Neural cell (in vitro differentiated cells): ENCODE measurements around the gene SEPTIN8. TPM values are rescaled to one million over a fixed set of nuclear protein-coding genes. Genes with fewer than 3 reads are reported as not detected.

Source experiments
- H2AFZ ChIP-seq: fragments of 200-600, 300-800 bp; sonication (generic), shearing (Covaris generic); 2 replicates; pipeline ENCODE4 v1.6.0; 2014; ENCODE audit warnings: low read depth, mild to moderate bottlenecking, antibody characterized with exemption, low read length, moderate library complexity
- H3F3A ChIP-seq: fragments of 200-600 bp; shearing (Covaris generic); 2 replicates; pipeline ENCODE4 v1.6.1; 2016; ENCODE audit warnings: mild to moderate bottlenecking, moderate library complexity, mixed read lengths, antibody characterized with exemption, low read length; ENCODE audit not compliant: insufficient read depth, poor library complexity, severe bottlenecking
- H3K27ac ChIP-seq: fragments of 200-600, 300-800 bp; sonication (generic), shearing (Covaris generic); 2 replicates; pipeline ENCODE4 v1.5.1; 2014; ENCODE audit warnings: mild to moderate bottlenecking, low read length, moderate library complexity
- H3K27me3 ChIP-seq: fragments of 300-800, 200-600 bp; sonication (generic), shearing (Covaris generic); 2 replicates; pipeline ENCODE4 v1.6.0; 2014; ENCODE audit warnings: mild to moderate bottlenecking, low read depth, low read length, moderate library complexity; ENCODE audit not compliant: insufficient read depth
- H3K36me3 ChIP-seq: fragments of 300-800, 200-600 bp; sonication (generic), shearing (Covaris generic); 2 replicates; pipeline ENCODE4 v1.5.1; 2014; ENCODE audit warnings: mild to moderate bottlenecking, antibody characterized with exemption, low read length, moderate library complexity; ENCODE audit not compliant: insufficient read depth
- H3K4me2 ChIP-seq: fragments of 300-800, 200-600 bp; sonication (generic), shearing (Covaris generic); 2 replicates; pipeline ENCODE4 v1.6.0; 2014; ENCODE audit warnings: mild to moderate bottlenecking, low read length
- H3K4me3 ChIP-seq: fragments of 300-800, 200-600 bp; sonication (generic), shearing (Covaris generic); 2 replicates; pipeline ENCODE4 v1.5.1; 2014; ENCODE audit warnings: mild to moderate bottlenecking, low read length, moderate library complexity
- H3K79me2 ChIP-seq: fragments of 200-600 bp; shearing (Covaris generic); replicated peaks from 2 replicates; pipeline ENCODE4 v1.6.0; 2014; ENCODE audit warnings: mild to moderate bottlenecking, low read length, moderate library complexity; ENCODE audit not compliant: insufficient read depth
- H3K9ac ChIP-seq: fragments of 300-800, 200-600 bp; sonication (generic), shearing (Covaris generic); 2 replicates; pipeline ENCODE4 v1.6.1; 2016; ENCODE audit warnings: mild to moderate bottlenecking, low read length, mixed read lengths
- H3K9me2 ChIP-seq: fragments of 200-600 bp; shearing (Covaris generic); 2 replicates; pipeline ENCODE4 v1.6.1; 2016; ENCODE audit warnings: mild to moderate bottlenecking, low read length, mixed read lengths; ENCODE audit not compliant: insufficient read depth
- H3K9me3 ChIP-seq: fragments of 200-600, 300-800 bp; sonication (generic), shearing (Covaris generic); 2 replicates; pipeline ENCODE4 v1.6.1; 2016; ENCODE audit warnings: mild to moderate bottlenecking, mixed run types, low read length, moderate library complexity, mixed read lengths
- H4K20me1 ChIP-seq: fragments of 200-600 bp; shearing (Covaris generic); 2 replicates; pipeline ENCODE4 v1.6.1; 2016; ENCODE audit warnings: mild to moderate bottlenecking, mixed run types; ENCODE audit not compliant: insufficient read depth
- EP300 ChIP-seq: fragments of 450-650 bp; conservative IDR thresholded peaks from 2 replicates; pipeline ENCODE4 v1.6.1; 2014; ENCODE audit warnings: antibody characterized with exemption, mild to moderate bottlenecking, moderate library complexity; ENCODE audit not compliant: poor library complexity, severe bottlenecking
- EZH2 ChIP-seq: fragments of 200-600, 300-800 bp; shearing (Covaris generic), sonication (generic); IDR thresholded peaks from 2 replicates; pipeline ENCODE4 v1.6.1; 2014; ENCODE audit warnings: antibody characterized with exemption, low read length, borderline replicate concordance, mild to moderate bottlenecking; ENCODE audit not compliant: insufficient read depth, poor library complexity, severe bottlenecking
- MXI1 ChIP-seq: fragments of 450-650 bp; conservative IDR thresholded peaks from 2 replicates; pipeline ENCODE4 v1.6.1; 2014; ENCODE audit warnings: antibody characterized with exemption, mild to moderate bottlenecking; ENCODE audit not compliant: poor library complexity, severe bottlenecking
- POLR2AphosphoS5 ChIP-seq: IDR thresholded peaks from 2 replicates; pipeline ENCODE4 v1.6.1; 2012
- RAD21 ChIP-seq: fragments of 450-650 bp; conservative IDR thresholded peaks from 2 replicates; pipeline ENCODE4 v1.6.1; 2014; ENCODE audit warnings: antibody characterized with exemption, mild to moderate bottlenecking, moderate library complexity
- SMC3 ChIP-seq: fragments of 450-650 bp; conservative IDR thresholded peaks from 2 replicates; pipeline ENCODE4 v1.6.1; 2014; ENCODE audit warnings: antibody characterized with exemption, mild to moderate bottlenecking, moderate library complexity; ENCODE audit not compliant: poor library complexity
- TAF1 ChIP-seq: IDR thresholded peaks from 2 replicates; pipeline ENCODE4 v1.6.1; 2012; ENCODE audit warnings: low read depth
- polyA plus RNA-seq: library from polyadenylated mRNA; depleted of rRNA; stranded (reverse); fragments of >200 nt; gene quantifications from 2 replicates; pipeline ENCODE4 v1.2.3, GENCODE V29; 2014
- TF ChIP-seq, protein P1 (sequence below): IDR thresholded peaks from 2 replicates; pipeline ENCODE4 v1.6.1; 2012; ENCODE audit warnings: borderline replicate concordance
- TF ChIP-seq, protein P2 (sequence below): fragments of 450-650 bp; IDR thresholded peaks from 2 replicates; pipeline ENCODE4 v1.5.1; 2014; ENCODE audit warnings: antibody characterized with exemption, mild to moderate bottlenecking, moderate library complexity; ENCODE audit not compliant: poor library complexity, severe bottlenecking

SEPTIN8 gene
- polyA plus RNA-seq, 1 donor from 2014 or later, result 37.7 TPM

DNA sequence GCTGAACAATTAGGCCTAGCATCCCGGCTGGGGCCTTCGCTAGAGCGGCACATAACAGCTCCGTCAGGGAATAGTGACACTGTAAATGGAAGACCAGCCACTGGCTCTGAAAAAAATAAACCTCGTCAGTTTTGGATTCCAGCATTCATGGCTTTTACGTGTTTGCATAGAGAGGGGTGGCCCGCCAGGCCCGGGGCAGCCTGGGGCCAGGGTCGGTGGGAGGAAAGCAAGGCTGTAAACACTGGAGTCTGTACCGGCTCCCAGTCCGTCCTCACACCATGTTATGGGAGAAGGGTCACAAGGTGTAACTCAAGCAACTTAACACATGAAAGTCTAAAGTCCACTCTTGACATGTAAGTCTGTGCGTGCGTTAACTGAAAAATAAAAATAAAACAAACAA, 18.6 kb downstream of the SEPTIN8 start:
- Histone ChIP-seq H3K27ac (no peak overlapping the region), H3K9me2 (no peaks in the 10 kb centered on the region), H3K4me2 (no peak overlapping the region), H3K9ac (no peak overlapping the region), H2AFZ (no peak overlapping the region), H4K20me1 (no peaks in the 10 kb centered on the region), H3K79me2 (no peaks in the 10 kb centered on the region), H3K4me3 (no peak overlapping the region), H3K9me3 (no peaks in the 10 kb centered on the region), H3K27me3 (no peaks in the 10 kb centered on the region), H3F3A (no peaks in the 10 kb centered on the region), H3K36me3 (no peaks in the 10 kb centered on the region)
- TF ChIP-seq, protein P1, sequence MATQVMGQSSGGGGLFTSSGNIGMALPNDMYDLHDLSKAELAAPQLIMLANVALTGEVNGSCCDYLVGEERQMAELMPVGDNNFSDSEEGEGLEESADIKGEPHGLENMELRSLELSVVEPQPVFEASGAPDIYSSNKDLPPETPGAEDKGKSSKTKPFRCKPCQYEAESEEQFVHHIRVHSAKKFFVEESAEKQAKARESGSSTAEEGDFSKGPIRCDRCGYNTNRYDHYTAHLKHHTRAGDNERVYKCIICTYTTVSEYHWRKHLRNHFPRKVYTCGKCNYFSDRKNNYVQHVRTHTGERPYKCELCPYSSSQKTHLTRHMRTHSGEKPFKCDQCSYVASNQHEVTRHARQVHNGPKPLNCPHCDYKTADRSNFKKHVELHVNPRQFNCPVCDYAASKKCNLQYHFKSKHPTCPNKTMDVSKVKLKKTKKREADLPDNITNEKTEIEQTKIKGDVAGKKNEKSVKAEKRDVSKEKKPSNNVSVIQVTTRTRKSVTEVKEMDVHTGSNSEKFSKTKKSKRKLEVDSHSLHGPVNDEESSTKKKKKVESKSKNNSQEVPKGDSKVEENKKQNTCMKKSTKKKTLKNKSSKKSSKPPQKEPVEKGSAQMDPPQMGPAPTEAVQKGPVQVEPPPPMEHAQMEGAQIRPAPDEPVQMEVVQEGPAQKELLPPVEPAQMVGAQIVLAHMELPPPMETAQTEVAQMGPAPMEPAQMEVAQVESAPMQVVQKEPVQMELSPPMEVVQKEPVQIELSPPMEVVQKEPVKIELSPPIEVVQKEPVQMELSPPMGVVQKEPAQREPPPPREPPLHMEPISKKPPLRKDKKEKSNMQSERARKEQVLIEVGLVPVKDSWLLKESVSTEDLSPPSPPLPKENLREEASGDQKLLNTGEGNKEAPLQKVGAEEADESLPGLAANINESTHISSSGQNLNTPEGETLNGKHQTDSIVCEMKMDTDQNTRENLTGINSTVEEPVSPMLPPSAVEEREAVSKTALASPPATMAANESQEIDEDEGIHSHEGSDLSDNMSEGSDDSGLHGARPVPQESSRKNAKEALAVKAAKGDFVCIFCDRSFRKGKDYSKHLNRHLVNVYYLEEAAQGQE, result no peak
- TF ChIP-seq SMC3 (no peak), RAD21 (no peak), EZH2 (no peak), MXI1 (no peak), TAF1 (no peak)
- TF ChIP-seq, protein P2, sequence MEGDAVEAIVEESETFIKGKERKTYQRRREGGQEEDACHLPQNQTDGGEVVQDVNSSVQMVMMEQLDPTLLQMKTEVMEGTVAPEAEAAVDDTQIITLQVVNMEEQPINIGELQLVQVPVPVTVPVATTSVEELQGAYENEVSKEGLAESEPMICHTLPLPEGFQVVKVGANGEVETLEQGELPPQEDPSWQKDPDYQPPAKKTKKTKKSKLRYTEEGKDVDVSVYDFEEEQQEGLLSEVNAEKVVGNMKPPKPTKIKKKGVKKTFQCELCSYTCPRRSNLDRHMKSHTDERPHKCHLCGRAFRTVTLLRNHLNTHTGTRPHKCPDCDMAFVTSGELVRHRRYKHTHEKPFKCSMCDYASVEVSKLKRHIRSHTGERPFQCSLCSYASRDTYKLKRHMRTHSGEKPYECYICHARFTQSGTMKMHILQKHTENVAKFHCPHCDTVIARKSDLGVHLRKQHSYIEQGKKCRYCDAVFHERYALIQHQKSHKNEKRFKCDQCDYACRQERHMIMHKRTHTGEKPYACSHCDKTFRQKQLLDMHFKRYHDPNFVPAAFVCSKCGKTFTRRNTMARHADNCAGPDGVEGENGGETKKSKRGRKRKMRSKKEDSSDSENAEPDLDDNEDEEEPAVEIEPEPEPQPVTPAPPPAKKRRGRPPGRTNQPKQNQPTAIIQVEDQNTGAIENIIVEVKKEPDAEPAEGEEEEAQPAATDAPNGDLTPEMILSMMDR, result no peak

DNA sequence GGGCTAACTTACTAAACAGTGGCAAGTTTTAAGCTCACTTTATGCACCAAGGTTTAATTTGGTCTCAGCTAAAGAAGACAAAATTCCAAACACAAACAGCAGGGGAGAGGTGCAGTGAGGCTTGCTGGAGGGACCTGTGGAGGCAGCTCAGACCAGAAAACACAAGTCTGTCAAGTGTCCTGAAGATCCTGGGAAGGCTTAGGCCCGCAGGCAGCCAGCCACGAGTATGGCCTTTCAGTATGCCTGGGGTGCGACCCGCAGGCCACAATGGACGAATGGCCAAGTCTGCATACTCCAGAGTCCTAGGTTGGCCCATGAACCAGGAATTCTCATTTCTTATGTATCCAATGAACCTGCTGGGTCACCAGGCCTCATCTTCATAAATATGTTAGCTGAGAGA, 20.5 kb downstream of the SEPTIN8 start:
- Histone ChIP-seq H3K27me3 (no peaks in the 10 kb centered on the region), H3K36me3 (no peaks in the 10 kb centered on the region), H3K79me2 (no peaks in the 10 kb centered on the region), H2AFZ (no peak overlapping the region), H3K27ac (no peak overlapping the region), H3K9me3 (no peaks in the 10 kb centered on the region), H3F3A (no peaks in the 10 kb centered on the region), H3K9me2 (no peaks in the 10 kb centered on the region), H3K9ac (no peak overlapping the region), H3K4me3 (no peak overlapping the region), H4K20me1 (no peaks in the 10 kb centered on the region), H3K4me2 (no peak overlapping the region)
- TF ChIP-seq, protein P2, result no peak
- TF ChIP-seq POLR2AphosphoS5, result no peak
- no peak for TF ChIP-seq EZH2
- TF ChIP-seq SMC3, result no peak
- TF ChIP-seq, protein P1, result no peak
- no peak for TF ChIP-seq RAD21
- TF ChIP-seq TAF1, result no peak
- TF ChIP-seq EP300, result no peak
- TF ChIP-seq MXI1, result no peak
